ENCODE results near the gene ETV6. TPM values are rescaled to one million over a fixed set of nuclear protein-coding genes. Genes with fewer than 3 reads are reported as not detected.

Gene ETV6
- total RNA-seq, 1 donor from 2014 or later, result 117 TPM

- Mint-ChIP-seq H3K36me3 (ENCODE audit: low read depth) (peaks cover 43% of the 10 kb centered on the region), H3K9me3 (no peaks in the 10 kb centered on the region), H3K27ac (no peak overlapping the region), H3K4me1 (ENCODE audit: low read depth) (peaks cover 58% of the 10 kb centered on the region), H3K27me3 (ENCODE audit: insufficient read depth) (no peaks in the 10 kb centered on the region), H3K4me3 (no peak overlapping the region)
- intact Hi-C loops (cut with micrococcal nuclease), result no loop called here
- DNase-seq (ENCODE audit: low spot score), result no peak
Observed at GRCh38 chr12:11707535-11707934, 58.1 kb downstream of the ETV6 start.

- Mint-ChIP-seq H3K9me3 (no peaks in the 10 kb centered on the region), H3K27me3 (ENCODE audit: insufficient read depth) (no peaks in the 10 kb centered on the region), H3K4me1 (ENCODE audit: low read depth) (peaks cover 62% of the 10 kb centered on the region), H3K27ac (peak overlapping the region; percentile 75), H3K36me3 (ENCODE audit: low read depth) (peaks cover 47% of the 10 kb centered on the region), H3K4me3 (no peak overlapping the region)
- intact Hi-C loops (cut with micrococcal nuclease), result no loop called here
- DNase-seq (ENCODE audit: low spot score), result no peak
Observed at GRCh38 chr12:11709513-11709912, 60.0 kb downstream of the ETV6 start.

GRCh38 chr12:11710431-11710830 is 61.0 kb downstream of the ETV6 start:
- Mint-ChIP-seq H3K9me3 (no peaks in the 10 kb centered on the region), H3K4me3 (no peak overlapping the region), H3K4me1 (ENCODE audit: low read depth) (peaks cover 72% of the 10 kb centered on the region), H3K36me3 (ENCODE audit: low read depth) (peaks cover 50% of the 10 kb centered on the region), H3K27ac (no peak overlapping the region), H3K27me3 (ENCODE audit: insufficient read depth) (no peaks in the 10 kb centered on the region)
- no peak for DNase-seq (ENCODE audit: low spot score)
- intact Hi-C loops (cut with micrococcal nuclease), result no loop called here

- Mint-ChIP-seq H3K36me3 (ENCODE audit: low read depth) (peaks cover 52% of the 10 kb centered on the region), H3K27ac (peak overlapping the region; percentile 16), H3K9me3 (no peaks in the 10 kb centered on the region), H3K27me3 (ENCODE audit: insufficient read depth) (no peaks in the 10 kb centered on the region), H3K4me3 (no peak overlapping the region), H3K4me1 (ENCODE audit: low read depth) (peaks cover 72% of the 10 kb centered on the region)
- DNase-seq (ENCODE audit: low spot score), result no peak
- intact Hi-C loops (cut with micrococcal nuclease), result no loop called here
Observed at GRCh38 chr12:11710906-11711305, 61.4 kb downstream of the ETV6 start.

GRCh38 chr12:11711651-11712327 is 62.3 kb downstream of the ETV6 start:
- Mint-ChIP-seq H3K36me3 (ENCODE audit: low read depth) (peaks cover 58% of the 10 kb centered on the region), H3K4me1 (ENCODE audit: low read depth) (peaks cover 76% of the 10 kb centered on the region), H3K4me3 (no peak overlapping the region), H3K27ac (peak overlapping the region; percentile 75), H3K27me3 (ENCODE audit: insufficient read depth) (no peaks in the 10 kb centered on the region), H3K9me3 (no peaks in the 10 kb centered on the region)
- intact Hi-C loops (cut with micrococcal nuclease), result loop anchor here (2.0 kb wide), 2 partner anchors 15 to 53 kb away; no protein-coding TSS in a partner anchor
- DNase-seq (ENCODE audit: low spot score), result no peak

GRCh38 chr12:11712491-11712890 is 63.0 kb downstream of the ETV6 start:
- Mint-ChIP-seq H3K9me3 (no peaks in the 10 kb centered on the region), H3K4me3 (no peak overlapping the region), H3K4me1 (ENCODE audit: low read depth) (peaks cover 81% of the 10 kb centered on the region), H3K27me3 (ENCODE audit: insufficient read depth) (no peaks in the 10 kb centered on the region), H3K36me3 (ENCODE audit: low read depth) (peaks cover 57% of the 10 kb centered on the region), H3K27ac (no peak overlapping the region)
- no peak for DNase-seq (ENCODE audit: low spot score)
- intact Hi-C loops (cut with micrococcal nuclease), result loop anchor here (2.0 kb wide), 2 partner anchors 14 to 52 kb away; no protein-coding TSS in a partner anchor

- Mint-ChIP-seq H3K9me3 (no peaks in the 10 kb centered on the region), H3K27ac (peak overlapping the region; percentile 82), H3K4me1 (ENCODE audit: low read depth) (peaks cover 83% of the 10 kb centered on the region), H3K27me3 (ENCODE audit: insufficient read depth) (no peaks in the 10 kb centered on the region), H3K4me3 (no peak overlapping the region), H3K36me3 (ENCODE audit: low read depth) (peaks cover 59% of the 10 kb centered on the region)
- no peak for DNase-seq (ENCODE audit: low spot score)
- intact Hi-C loops (cut with micrococcal nuclease), result loop anchor here (1.0 to 2.0 kb wide), 5 partner anchors 10 to 268 kb away; no protein-coding TSS in a partner anchor
Observed at GRCh38 chr12:11713202-11713601, 63.7 kb downstream of the ETV6 start.

- Mint-ChIP-seq H3K27me3 (ENCODE audit: insufficient read depth) (no peaks in the 10 kb centered on the region), H3K9me3 (no peaks in the 10 kb centered on the region), H3K4me1 (ENCODE audit: low read depth) (peaks cover 83% of the 10 kb centered on the region), H3K27ac (peak overlapping the region; percentile 82), H3K4me3 (no peak overlapping the region), H3K36me3 (ENCODE audit: low read depth) (peaks cover 59% of the 10 kb centered on the region)
- intact Hi-C loops (cut with micrococcal nuclease), result no loop called here
- DNase-seq (ENCODE audit: low spot score), result no peak
Observed at GRCh38 chr12:11714626-11715025, 65.2 kb downstream of the ETV6 start.

GRCh38 chr12:11715621-11716020 is 66.1 kb downstream of the ETV6 start:
- H3K9me3 Mint-ChIP-seq, result no peaks in the 10 kb centered on the region
- peaks cover 88% of the 10 kb centered on the region for H3K4me1 Mint-ChIP-seq (ENCODE audit: low read depth)
- intact Hi-C loops (cut with micrococcal nuclease), result no loop called here
- H3K36me3 Mint-ChIP-seq (ENCODE audit: low read depth), result peaks cover 64% of the 10 kb centered on the region
- no peak for DNase-seq (ENCODE audit: low spot score)
- H3K4me3 Mint-ChIP-seq, result no peak overlapping the region
- H3K27me3 Mint-ChIP-seq (ENCODE audit: insufficient read depth), result no peaks in the 10 kb centered on the region
- H3K27ac Mint-ChIP-seq, result no peak overlapping the region

GRCh38 chr12:11716794-11717518 is 67.5 kb downstream of the ETV6 start:
- Mint-ChIP-seq H3K27me3 (ENCODE audit: insufficient read depth) (no peaks in the 10 kb centered on the region), H3K9me3 (no peaks in the 10 kb centered on the region), H3K4me1 (ENCODE audit: low read depth) (peaks cover 87% of the 10 kb centered on the region), H3K4me3 (no peak overlapping the region), H3K36me3 (ENCODE audit: low read depth) (peaks cover 67% of the 10 kb centered on the region), H3K27ac (no peak overlapping the region)
- DNase-seq (ENCODE audit: low spot score), result no peak
- intact Hi-C loops (cut with micrococcal nuclease), result no loop called here

GRCh38 chr12:11717519-11717961 is 68.1 kb downstream of the ETV6 start:
- no peak overlapping the region for H3K4me3 Mint-ChIP-seq
- intact Hi-C loops (cut with micrococcal nuclease), result no loop called here
- peak overlapping the region; percentile 45 for H3K27ac Mint-ChIP-seq
- H3K4me1 Mint-ChIP-seq (ENCODE audit: low read depth), result peaks cover 81% of the 10 kb centered on the region
- peaks cover 65% of the 10 kb centered on the region for H3K36me3 Mint-ChIP-seq (ENCODE audit: low read depth)
- no peaks in the 10 kb centered on the region for H3K27me3 Mint-ChIP-seq (ENCODE audit: insufficient read depth)
- no peak for DNase-seq (ENCODE audit: low spot score)
- H3K9me3 Mint-ChIP-seq, result no peaks in the 10 kb centered on the region

- H3K4me1 Mint-ChIP-seq (ENCODE audit: low read depth), result peaks cover 78% of the 10 kb centered on the region
- peaks cover 63% of the 10 kb centered on the region for H3K36me3 Mint-ChIP-seq (ENCODE audit: low read depth)
- H3K9me3 Mint-ChIP-seq, result no peaks in the 10 kb centered on the region
- H3K27ac Mint-ChIP-seq, result no peak overlapping the region
- no peaks in the 10 kb centered on the region for H3K27me3 Mint-ChIP-seq (ENCODE audit: insufficient read depth)
- intact Hi-C loops (cut with micrococcal nuclease), result no loop called here
- no peak for DNase-seq (ENCODE audit: low spot score)
- no peak overlapping the region for H3K4me3 Mint-ChIP-seq
Observed at GRCh38 chr12:11718105-11718504, 68.6 kb downstream of the ETV6 start.

- Mint-ChIP-seq H3K27me3 (ENCODE audit: insufficient read depth) (no peaks in the 10 kb centered on the region), H3K9me3 (no peaks in the 10 kb centered on the region), H3K4me3 (no peak overlapping the region), H3K27ac (peak overlapping the region; percentile 65), H3K36me3 (ENCODE audit: low read depth) (peaks cover 67% of the 10 kb centered on the region), H3K4me1 (ENCODE audit: low read depth) (peaks cover 78% of the 10 kb centered on the region)
- intact Hi-C loops (cut with micrococcal nuclease), result no loop called here
- no peak for DNase-seq (ENCODE audit: low spot score)
Observed at GRCh38 chr12:11718768-11719253, 69.3 kb downstream of the ETV6 start.

All from activated T-helper 1 cell treated with anti-CD3 and anti-CD28 coated beads, Interleukin-12 subunit alpha, Interleukin-12 subunit beta, Interleukin-2, Interleukin-4 antibody, amounts not matched to agents 30 ng/mL and 10 ng/mL and 1 ng/mL, durations not matched to agents 14 hours and 24 hours and 36 hours (primary cell).